ENCODE results near the gene MIOS.
"Not testable (repeated sequence)": the region's sequence is repeated elsewhere in the genome, so short reads cannot be mapped to it uniquely, and the experiment has no call there.

MIOS gene

DNA sequence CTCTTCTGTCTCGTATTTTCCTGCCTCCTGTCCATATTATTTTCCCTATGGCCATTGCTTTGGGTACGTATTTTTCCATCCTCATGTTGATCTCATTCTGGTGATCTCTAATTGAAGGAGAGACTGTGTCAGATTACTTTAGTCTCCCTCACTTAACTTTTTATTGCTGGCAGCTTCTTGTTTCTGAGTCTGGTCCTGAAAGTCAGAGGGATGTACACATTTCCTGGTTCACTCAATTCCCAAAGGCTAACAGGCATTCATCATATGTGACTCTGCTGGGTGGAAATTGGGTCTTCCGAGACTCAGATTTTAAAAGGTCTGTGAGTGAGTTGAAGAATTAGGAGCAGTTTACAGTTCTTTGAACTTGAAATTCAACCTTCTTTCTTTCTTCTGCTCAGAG, 84.8 kb downstream of the MIOS start:
- no peak for DNase-seq

DNA sequence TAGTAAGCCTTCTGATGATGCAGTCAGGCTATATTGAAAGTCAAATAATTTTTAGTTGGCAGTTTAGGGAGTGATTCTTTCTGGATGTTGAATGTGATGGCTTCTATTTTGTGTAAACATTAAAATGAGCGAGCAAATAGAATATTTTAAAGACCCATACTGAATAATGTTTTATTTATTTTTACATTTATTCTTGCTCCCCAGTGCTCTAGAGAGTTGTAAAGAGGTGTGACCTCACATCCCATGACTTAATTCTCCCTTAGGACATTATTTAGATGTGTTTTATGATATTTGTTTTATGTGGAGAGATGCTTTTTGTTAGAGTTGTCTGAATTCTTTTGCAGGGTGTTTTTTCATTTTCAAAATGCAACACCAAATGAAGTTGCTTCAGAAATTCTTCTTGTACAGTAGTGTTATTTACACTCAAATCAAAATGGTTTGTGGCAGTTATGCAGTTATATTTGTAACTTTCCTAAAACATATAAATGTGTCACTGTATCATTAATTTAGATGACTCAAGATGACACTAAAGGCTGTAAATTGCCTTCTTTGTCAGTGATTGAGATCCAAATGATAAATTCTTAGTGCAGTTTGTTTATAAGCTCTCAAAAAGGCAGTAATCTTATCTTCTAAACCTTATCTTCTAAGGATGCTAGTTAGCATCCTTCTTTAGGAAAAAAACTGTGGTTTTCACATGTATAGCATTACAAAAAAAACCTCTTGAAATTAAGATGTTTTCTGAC, 86.3 kb downstream of the MIOS start:
- no peak for DNase-seq

DNA sequence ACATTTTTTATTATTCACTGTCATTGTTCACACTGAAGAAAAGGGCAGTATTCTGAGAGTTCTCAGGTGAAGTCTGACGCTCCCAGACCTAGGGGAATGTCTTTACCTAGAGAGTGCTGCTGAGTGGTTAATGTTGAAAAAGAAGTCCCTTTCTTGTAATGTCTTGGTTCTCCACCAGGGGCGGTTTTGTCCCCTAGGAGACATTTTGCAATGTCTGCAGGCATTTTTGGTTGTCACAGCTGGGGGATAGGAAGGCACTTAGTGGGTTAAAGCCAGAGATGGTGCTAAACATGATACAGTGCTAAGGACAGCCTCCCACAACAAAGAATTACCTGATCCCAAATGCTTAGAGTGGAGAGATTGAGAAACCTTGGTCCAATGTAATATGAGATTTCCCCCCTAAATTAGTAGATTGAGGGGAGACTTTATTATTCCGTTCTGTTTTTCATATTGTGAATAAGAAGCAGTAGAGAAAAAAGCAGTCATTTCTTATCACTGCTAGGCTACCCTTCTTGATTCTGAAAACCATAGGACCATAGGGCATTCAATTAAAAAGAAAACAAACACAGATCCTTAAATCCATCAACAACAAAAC, 87.0 kb downstream of the MIOS start:
- DNase-seq, result no peak

DNA sequence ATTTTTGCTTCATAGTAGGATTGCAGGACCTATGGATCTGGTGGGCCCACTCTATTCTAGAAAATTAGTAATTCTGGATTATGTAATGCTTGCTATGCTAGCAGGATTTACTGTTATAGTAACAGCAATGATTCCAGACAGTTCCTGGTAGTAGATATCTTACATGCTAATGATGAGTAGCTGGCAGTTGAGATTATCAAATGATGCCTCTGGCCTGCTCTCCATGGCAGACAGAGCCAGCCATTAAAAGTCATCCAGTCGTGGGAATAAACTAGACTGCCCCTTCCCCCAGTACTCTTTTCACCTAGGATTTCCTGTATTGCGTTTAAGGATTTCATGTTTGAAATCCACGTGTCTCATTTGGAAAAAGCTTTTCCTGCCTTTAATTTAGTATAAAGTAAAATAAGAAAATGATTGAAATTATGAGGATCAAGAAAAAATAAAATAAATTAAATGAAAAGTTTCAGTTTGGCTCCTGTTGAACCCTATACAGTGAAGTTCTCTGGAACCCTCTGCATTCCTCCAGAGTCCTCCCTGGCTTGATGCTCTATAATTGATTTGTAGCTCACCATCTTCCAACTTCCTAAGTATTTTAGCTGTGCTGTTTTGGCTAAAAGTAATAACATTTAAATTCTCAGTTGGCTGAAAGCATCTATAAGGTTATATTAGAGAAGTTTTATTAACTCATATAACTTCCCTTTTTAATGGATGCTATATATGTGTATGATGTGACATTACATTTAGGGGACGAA, 88.5 kb downstream of the MIOS start:
- no peak for DNase-seq

DNA sequence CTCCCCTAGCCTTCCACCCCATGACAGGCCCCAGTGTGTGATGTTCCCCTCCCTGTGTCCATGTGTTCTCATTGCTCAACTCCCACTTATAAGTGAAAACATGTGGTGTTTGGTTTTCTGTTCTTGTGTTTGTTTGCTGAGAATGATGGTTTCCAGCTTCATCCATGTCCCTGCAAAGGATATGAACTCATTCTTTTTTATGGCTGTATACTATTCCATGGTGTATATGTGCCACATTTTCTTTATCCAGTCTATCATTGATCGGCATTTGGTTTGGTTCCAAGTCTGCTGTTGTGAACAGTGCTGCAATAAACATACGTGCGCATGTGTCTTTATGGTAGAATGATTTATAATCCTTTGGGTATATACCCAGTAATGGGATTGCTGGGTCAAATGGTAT, 89.8 kb downstream of the MIOS start:
- not testable (repeated sequence) for DNase-seq
